ENCODE data around the gene POU6F2. TPM values are rescaled to one million over a fixed set of nuclear protein-coding genes. Genes with fewer than 3 reads are reported as not detected.

Gene POU6F2
- total and polyA plus RNA-seq, 12 donors = 0.03 to 0.31 (median 0.19) TPM; not detected in 9

DNA sequence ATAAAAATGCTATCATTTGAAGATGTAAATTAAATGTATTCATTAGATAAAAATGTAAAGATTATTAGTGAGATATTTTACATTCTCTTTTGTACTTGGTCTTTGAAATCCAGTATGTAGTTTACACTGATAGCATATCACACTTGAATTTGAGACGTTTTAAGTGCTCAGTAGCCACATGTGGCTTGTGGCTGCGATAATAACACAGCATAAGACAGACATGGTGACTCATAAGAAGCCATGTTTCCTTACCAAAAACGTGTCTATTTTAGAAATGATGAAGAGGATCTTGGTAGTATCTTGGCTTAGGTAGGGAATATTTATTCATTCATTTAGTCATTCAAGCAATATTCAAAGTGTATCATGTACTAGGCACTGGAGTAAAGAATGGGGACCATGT is 149.3 kb downstream of the POU6F2 start:
- no peak overlapping the region for H3K4me3 ChIP-seq
- TF ChIP-seq CTCF (IDR thresholded peaks at IDR 0.05) = no peak
- TF ChIP-seq POLR2A (IDR thresholded peaks at IDR 0.05) = no peak
- no peak for DNase-seq
- intact Hi-C loops (cut with DNase I) = no loop called here
- 64 to 71% (median 68%) methylated on average over 3 of the region's 3 CpGs for WGBS, 4 donors
- H3K27me3 ChIP-seq = peaks cover 3% of the 10 kb centered on the region
- no peaks in the 10 kb centered on the region for H3K36me3 ChIP-seq (replicated peaks in 1 of 2)
- H3K27ac ChIP-seq = no peak overlapping the region
- no peaks in the 10 kb centered on the region for H3K9me3 ChIP-seq (replicated peaks in 1 of 3)
- no peaks in the 10 kb centered on the region for H3K4me1 ChIP-seq (replicated peaks in 1 of 2)

DNA sequence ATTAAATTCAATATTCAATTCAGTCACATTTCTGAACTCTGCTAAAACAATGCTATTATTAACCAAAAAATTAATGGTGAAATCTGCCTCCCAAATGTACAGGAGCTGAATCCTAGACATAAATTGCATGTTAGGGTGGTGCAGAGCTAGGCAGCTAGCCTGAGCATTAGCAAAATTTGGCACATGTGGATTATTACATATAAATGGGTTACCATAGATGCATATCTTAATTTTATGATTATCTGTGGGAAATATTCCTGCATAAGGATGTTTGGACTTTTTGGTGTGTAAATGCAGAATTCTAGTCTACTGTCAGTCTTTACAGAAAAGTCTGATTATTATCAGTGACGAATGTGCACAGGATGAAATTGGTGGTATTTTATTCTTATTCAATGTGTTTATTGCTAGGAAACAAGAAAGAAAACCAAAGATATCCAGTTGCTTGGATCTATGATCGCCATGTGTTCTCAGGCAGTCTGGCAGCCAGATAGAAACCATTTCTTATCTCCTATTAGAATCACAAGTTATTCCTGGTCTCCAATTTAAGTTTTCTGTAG is 150.7 kb downstream of the POU6F2 start:
- no peak for TF ChIP-seq POLR2A (IDR thresholded peaks at IDR 0.05)
- TF ChIP-seq CTCF (IDR thresholded peaks at IDR 0.05) = no peak
- DNase-seq = no peak
- whole genome bisulfite sequencing, 4 donors = 63 to 82% (median 70%) methylated on average over 2 of the region's 2 CpGs
- no peak overlapping the region for H3K4me3 ChIP-seq
- H3K27me3 ChIP-seq = peaks cover 8% of the 10 kb centered on the region
- H3K27ac ChIP-seq = no peak overlapping the region
- no peaks in the 10 kb centered on the region for H3K36me3 ChIP-seq (replicated peaks in 1 of 2)
- no peaks in the 10 kb centered on the region for H3K4me1 ChIP-seq (replicated peaks in 1 of 2)
- intact Hi-C loops (cut with DNase I) = no loop called here
- H3K9me3 ChIP-seq (replicated peaks in 1 of 3) = no peaks in the 10 kb centered on the region

- Histone ChIP-seq H3K36me3 (replicated peaks in 1 of 2) (no peaks in the 10 kb centered on the region), H3K27ac (no peak overlapping the region), H3K4me3 (no peak overlapping the region), H3K27me3 (peaks cover 10% of the 10 kb centered on the region), H3K4me1 (replicated peaks in 1 of 2) (no peaks in the 10 kb centered on the region), H3K9me3 (replicated peaks in 1 of 3) (no peaks in the 10 kb centered on the region)
- WGBS, 4 donors = 60 to 73% (median 69%) methylated on average over 3 of the region's 3 CpGs
- intact Hi-C loops (cut with DNase I) = no loop called here
- DNase-seq = no peak
- TF ChIP-seq POLR2A (IDR thresholded peaks at IDR 0.05) = no peak
- TF ChIP-seq CTCF (IDR thresholded peaks at IDR 0.05) = no peak
Measured at GRCh38 chr7:39130274-39130673, 152.6 kb downstream of the POU6F2 start.

- DNase-seq = no peak
- 67 to 76% (median 70%) methylated on average over 26 of the region's 26 CpGs for WGBS, 4 donors
- intact Hi-C loops (cut with DNase I) = no loop called here
- Histone ChIP-seq H3K36me3 (replicated peaks in 1 of 2) (no peaks in the 10 kb centered on the region), H3K4me3 (no peak overlapping the region), H3K4me1 (replicated peaks in 1 of 2) (no peaks in the 10 kb centered on the region), H3K9me3 (replicated peaks in 1 of 3) (no peaks in the 10 kb centered on the region), H3K27ac (no peak overlapping the region), H3K27me3 (peaks cover 10% of the 10 kb centered on the region)
- TF ChIP-seq POLR2A (IDR thresholded peaks at IDR 0.05) (no peak), CTCF (IDR thresholded peaks at IDR 0.05) (no peak)
Measured at GRCh38 chr7:39130857-39131526, 153.3 kb downstream of the POU6F2 start.
